PC-3 (cell line): ENCODE results near the gene BMP4. TPM values are rescaled to one million over a fixed set of nuclear protein-coding genes. Genes with fewer than 3 reads are reported as not detected.

ENCODE experiments used
- ATAC-seq: fragments of 200-7000 bp; cut with Tn5 transposase; 2 replicates; pipeline ENCODE4 v1.9.1; 2020; ENCODE audit warnings: mild to moderate bottlenecking, moderate library complexity
- BruUV-seq: library from RNA; stranded (reverse); fragments of 400-500 nt; replicated peaks from 2 replicates; lab custom pipeline; 2021; lab: Mats Ljungman, UMichigan
- CTCF ChIA-PET: fragments of 300-600 bp; sonication (Branson Sonifier 250); formaldehyde crosslinking; loops from one replicate; lab custom pipeline; 2022; ENCODE audit warnings: antibody characterized with exemption; lab: Charles Lee
- POLR2A ChIA-PET: fragments of 300-600 bp; sonication (Branson Sonifier 250); formaldehyde crosslinking; loops from one replicate; lab custom pipeline; 2022; ENCODE audit warnings: antibody characterized with exemption; ENCODE audit not compliant: unreplicated experiment; lab: Charles Lee
- DNase-seq: peaks from one replicate; pipeline ENCODE4 v3.0.0-alpha.2; 2015
- H2AFZ ChIP-seq: fragments of 300-600 bp; sonication (generic); 2 replicates; pipeline ENCODE4 v1.6.0; 2016; ENCODE audit warnings: antibody characterized with exemption, low read length
- H3F3A ChIP-seq: fragments of 300-600 bp; sonication (generic); one replicate; pipeline ENCODE4 v1.6.0; 2017; ENCODE audit warnings: antibody characterized with exemption, low read length, control low read depth, mild to moderate bottlenecking; ENCODE audit not compliant: unreplicated experiment
- H3K27ac ChIP-seq: fragments of 300-600 bp; sonication (generic); 2 replicates; pipeline ENCODE4 v1.5.1; 2016; ENCODE audit warnings: mild to moderate bottlenecking, low read length
- H3K27me3 ChIP-seq: fragments of 300-600 bp; sonication (generic); 2 replicates; pipeline ENCODE4 v1.6.1; 2016; ENCODE audit warnings: low read length, mixed read lengths
- H3K36me3 ChIP-seq: fragments of 300-600 bp; sonication (generic); 2 replicates; pipeline ENCODE4 v1.6.1; 2016; ENCODE audit warnings: low read depth, mixed run types, low read length, mixed read lengths
- H3K4me1 ChIP-seq: fragments of 300-600 bp; sonication (generic); 2 replicates; pipeline ENCODE4 v1.5.1; 2016; ENCODE audit warnings: low read length; ENCODE audit not compliant: insufficient read depth
- H3K4me2 ChIP-seq: fragments of 300-600 bp; sonication (generic); 2 replicates; pipeline ENCODE4 v1.6.0; 2016; ENCODE audit warnings: low read length
- H3K4me3 ChIP-seq: fragments of 300-600 bp; sonication (generic); 2 replicates; pipeline ENCODE4 v1.5.1; 2016; ENCODE audit warnings: mild to moderate bottlenecking, low read length, mixed read lengths
- H3K79me2 ChIP-seq: fragments of 300-600 bp; sonication (generic); 2 replicates; pipeline ENCODE4 v1.6.1; 2017; ENCODE audit warnings: low read length, mixed read lengths
- H3K9ac ChIP-seq: fragments of 300-600 bp; sonication (generic); 2 replicates; pipeline ENCODE4 v1.6.0; 2016; ENCODE audit warnings: mild to moderate bottlenecking, low read length
- H3K9me2 ChIP-seq: fragments of 300-600 bp; sonication (generic); replicated peaks from 2 replicates; pipeline ENCODE4 v1.6.1; 2016; ENCODE audit warnings: mixed run types, low read length, mixed read lengths
- H3K9me3 ChIP-seq: fragments of 300-600 bp; sonication (generic); 2 replicates; pipeline ENCODE4 v1.6.1; 2016; ENCODE audit warnings: low read length, mixed read lengths
- H4K20me1 ChIP-seq: fragments of 300-600 bp; sonication (generic); 2 replicates; pipeline ENCODE4 v1.6.1; 2016; ENCODE audit warnings: low read length, mixed read lengths
- EZH2 ChIP-seq: fragments of 300-600 bp; sonication (generic); IDR thresholded peaks from one replicate; pipeline ENCODE4 v1.6.1; 2017; ENCODE audit warnings: antibody characterized with exemption, mild to moderate bottlenecking, low read length; ENCODE audit not compliant: unreplicated experiment
- EZH2phosphoT487 ChIP-seq: fragments of 300-600 bp; sonication (generic); IDR thresholded peaks from 2 replicates; pipeline ENCODE4 v1.6.1; 2018; ENCODE audit warnings: mild to moderate bottlenecking, antibody characterized with exemption, low read length, borderline replicate concordance
- intact Hi-C: fragments of 100-400 bp; cut with micrococcal nuclease; formaldehyde crosslinking; loops from 2 replicates; pipeline ENCODE4 v1.9.0; 2023
- total RNA-seq: library from RNA; depleted of rRNA; stranded (reverse); fragments of >200 nt; gene quantifications from 2 replicates; pipeline ENCODE4 v1.2.3, GENCODE V29; 2014
- TF ChIP-seq, protein P1 (sequence below): fragments of 300-600 bp; sonication (generic); conservative IDR thresholded peaks from 2 replicates; pipeline ENCODE4 v1.5.1; 2017; ENCODE audit warnings: antibody characterized with exemption, low read depth, mild to moderate bottlenecking, low read length

The BMP4 gene
- total RNA-seq, 1 experiment from 2014 or later = 8.7 TPM

- TF ChIP-seq, protein P1, sequence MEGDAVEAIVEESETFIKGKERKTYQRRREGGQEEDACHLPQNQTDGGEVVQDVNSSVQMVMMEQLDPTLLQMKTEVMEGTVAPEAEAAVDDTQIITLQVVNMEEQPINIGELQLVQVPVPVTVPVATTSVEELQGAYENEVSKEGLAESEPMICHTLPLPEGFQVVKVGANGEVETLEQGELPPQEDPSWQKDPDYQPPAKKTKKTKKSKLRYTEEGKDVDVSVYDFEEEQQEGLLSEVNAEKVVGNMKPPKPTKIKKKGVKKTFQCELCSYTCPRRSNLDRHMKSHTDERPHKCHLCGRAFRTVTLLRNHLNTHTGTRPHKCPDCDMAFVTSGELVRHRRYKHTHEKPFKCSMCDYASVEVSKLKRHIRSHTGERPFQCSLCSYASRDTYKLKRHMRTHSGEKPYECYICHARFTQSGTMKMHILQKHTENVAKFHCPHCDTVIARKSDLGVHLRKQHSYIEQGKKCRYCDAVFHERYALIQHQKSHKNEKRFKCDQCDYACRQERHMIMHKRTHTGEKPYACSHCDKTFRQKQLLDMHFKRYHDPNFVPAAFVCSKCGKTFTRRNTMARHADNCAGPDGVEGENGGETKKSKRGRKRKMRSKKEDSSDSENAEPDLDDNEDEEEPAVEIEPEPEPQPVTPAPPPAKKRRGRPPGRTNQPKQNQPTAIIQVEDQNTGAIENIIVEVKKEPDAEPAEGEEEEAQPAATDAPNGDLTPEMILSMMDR = no peak
- no peak for TF ChIP-seq EZH2
- TF ChIP-seq EZH2phosphoT487 = no peak
- Histone ChIP-seq H3K9me3 (no peaks in the 10 kb centered on the region), H2AFZ (no peak overlapping the region), H3K27ac (no peak overlapping the region), H3K4me3 (no peak overlapping the region), H3K79me2 (peaks cover 14% of the 10 kb centered on the region), H3K27me3 (no peaks in the 10 kb centered on the region), H4K20me1 (no peaks in the 10 kb centered on the region), H3K9ac (no peak overlapping the region), H3K9me2 (no peaks in the 10 kb centered on the region), H3K4me2 (no peak overlapping the region), H3F3A (no peaks in the 10 kb centered on the region), H3K36me3 (no peaks in the 10 kb centered on the region), H3K4me1 (peaks cover 18% of the 10 kb centered on the region)
- no TSS peak for BruUV-seq
- DNase-seq (no peak), ATAC-seq (no peak)
- ChIA-PET POLR2A (interaction anchor here (0.6 kb wide), 1 partner anchor 9 kb away, joined by 3 read pairs; no protein-coding TSS in a partner anchor), CTCF (interaction anchor here (0.6 kb wide), 1 partner anchor 61 kb away, joined by 6 read pairs; no protein-coding TSS in a partner anchor)
- intact Hi-C loops = no loop called here
Observed at GRCh38 chr14:53946404-53947093, 10.1 kb downstream of the BMP4 start.

DNA sequence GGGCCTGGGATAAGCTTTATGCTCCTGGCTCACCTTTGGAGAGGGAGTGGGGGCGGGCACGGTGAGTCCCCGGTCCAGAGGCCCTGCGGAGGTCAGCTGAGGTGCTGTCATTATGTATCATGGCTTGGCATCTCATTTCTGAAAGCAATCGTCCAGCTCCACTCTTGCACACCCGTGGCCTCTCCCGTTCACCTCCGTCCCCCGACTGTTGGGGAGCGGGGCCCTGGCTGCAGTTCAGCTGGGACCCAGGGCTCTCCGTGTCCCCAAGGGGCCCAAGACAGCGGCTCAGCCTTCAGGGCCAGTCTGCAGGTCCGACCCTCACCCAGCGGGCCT, 10.6 kb downstream of the BMP4 start:
- ChIA-PET CTCF (no interaction called here), POLR2A (no interaction called here)
- Histone ChIP-seq H3K27me3 (no peaks in the 10 kb centered on the region), H3K36me3 (no peaks in the 10 kb centered on the region), H4K20me1 (no peaks in the 10 kb centered on the region), H3K4me2 (no peak overlapping the region), H3K79me2 (peaks cover 9% of the 10 kb centered on the region), H3K4me1 (peaks cover 18% of the 10 kb centered on the region), H3K9me3 (no peaks in the 10 kb centered on the region), H3K9ac (no peak overlapping the region), H3F3A (no peaks in the 10 kb centered on the region), H3K27ac (no peak overlapping the region), H3K9me2 (no peaks in the 10 kb centered on the region), H3K4me3 (no peak overlapping the region), H2AFZ (no peak overlapping the region)
- TF ChIP-seq, protein P1 = no peak
- TF ChIP-seq EZH2 = no peak
- TF ChIP-seq EZH2phosphoT487 = no peak
- DNase-seq = no peak
- BruUV-seq = no TSS peak
- intact Hi-C loops = no loop called here
- ATAC-seq = no peak

DNA sequence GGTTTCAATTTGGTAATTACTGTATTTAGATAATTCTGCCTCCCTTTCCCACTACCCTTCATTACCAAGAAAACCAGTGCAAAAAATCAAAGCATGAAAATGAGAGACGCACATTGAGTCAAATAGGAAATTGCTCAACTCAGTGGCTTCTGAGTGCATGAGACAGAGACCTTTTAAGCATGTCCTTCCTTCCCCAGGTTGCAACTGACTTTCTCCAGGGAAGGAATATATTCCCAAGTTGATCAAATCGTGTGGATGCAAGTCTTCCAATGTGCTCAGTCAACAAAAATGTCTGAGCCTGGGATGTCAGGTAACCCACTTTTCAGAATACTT, 12.9 kb downstream of the BMP4 start:
- Histone ChIP-seq H3K4me2 (peak overlapping the region; percentile 55), H3K9me3 (no peaks in the 10 kb centered on the region), H3F3A (no peaks in the 10 kb centered on the region), H3K4me3 (no peak overlapping the region), H3K9ac (no peak overlapping the region), H2AFZ (peak overlapping the region; percentile 42; the same call in 1 of the 2 replicates), H3K27ac (peak overlapping the region; percentile 38), H3K9me2 (no peaks in the 10 kb centered on the region), H3K79me2 (no peaks in the 10 kb centered on the region), H3K4me1 (peaks cover 20% of the 10 kb centered on the region), H3K27me3 (no peaks in the 10 kb centered on the region), H3K36me3 (no peaks in the 10 kb centered on the region), H4K20me1 (no peaks in the 10 kb centered on the region)
- POLR2A ChIA-PET = interaction anchor here (0.7 to 1.1 kb wide), 2 partner anchors 7 to 20 kb away, joined by 3 to 15 read pairs; no protein-coding TSS in a partner anchor
- intact Hi-C loops = no loop called here
- ATAC-seq = no peak
- no peak for TF ChIP-seq EZH2
- TF ChIP-seq, protein P1 = no peak
- no peak for TF ChIP-seq EZH2phosphoT487
- CTCF ChIA-PET = no interaction called here
- BruUV-seq = no TSS peak
- no peak for DNase-seq
